Astrocyte (in vitro differentiated cells and primary cell): ENCODE results near the gene TK2. TPM values are rescaled to one million over a fixed set of nuclear protein-coding genes. Genes with fewer than 3 reads are reported as not detected.

Experiments
- DNase-seq: peaks from one replicate; pipeline ENCODE4 v3.0.0-alpha.2; 2010; ENCODE audit warnings: low read depth
- FAIRE-seq: peaks from 2 replicates; lab custom pipeline; 2011; peaks lifted over from hg19 to GRCh38; lab: Jason Lieb, UNC
- H2AFZ ChIP-seq: 2 replicates; pipeline ENCODE4 v1.6.0; 2012; ENCODE audit warnings: low read depth, low read length, inconsistent platforms
- H3K27ac ChIP-seq: 2 replicates; pipeline ENCODE4 v1.5.1; 2011; ENCODE audit warnings: low read depth, low read length, inconsistent platforms
- H3K27me3 ChIP-seq: 2 replicates; pipeline ENCODE4 v1.6.0; 2011; ENCODE audit warnings: low read length, inconsistent platforms; ENCODE audit not compliant: insufficient read depth
- H3K36me3 ChIP-seq: 2 replicates; pipeline ENCODE4 v1.5.1; 2011; ENCODE audit warnings: low read length, inconsistent platforms; ENCODE audit not compliant: insufficient read depth
- H3K4me1 ChIP-seq: 2 replicates; pipeline ENCODE4 v1.5.1; 2011; ENCODE audit warnings: low read length, inconsistent platforms; ENCODE audit not compliant: insufficient read depth
- H3K4me2 ChIP-seq: 2 replicates; pipeline ENCODE4 v1.6.0; 2012; ENCODE audit warnings: low read length, inconsistent platforms
- H3K4me3 ChIP-seq: 2 replicates; pipeline ENCODE4 v1.5.1; 2011; ENCODE audit warnings: low read depth, mild to moderate bottlenecking, low read length, inconsistent platforms; ENCODE audit not compliant: insufficient read depth
- H3K79me2 ChIP-seq: 2 replicates; pipeline ENCODE4 v1.6.0; 2012; ENCODE audit warnings: mild to moderate bottlenecking, low read length, inconsistent platforms; ENCODE audit not compliant: insufficient read depth
- H3K9ac ChIP-seq: 2 replicates; pipeline ENCODE4 v1.6.0; 2012; ENCODE audit warnings: mild to moderate bottlenecking, low read length, inconsistent platforms
- H3K9me3 ChIP-seq: 2 replicates; pipeline ENCODE4 v1.5.1; 2012; ENCODE audit warnings: low read depth, mild to moderate bottlenecking, low read length, inconsistent platforms; ENCODE audit not compliant: insufficient read depth
- H4K20me1 ChIP-seq: 2 replicates; pipeline ENCODE4 v1.6.0; 2012; ENCODE audit warnings: low read length, inconsistent platforms; ENCODE audit not compliant: insufficient read depth
- H3K27ac Mint-ChIP-seq: one replicate; pipeline ENCODE4 v1.8.0; 2021; ENCODE audit warnings: mild to moderate bottlenecking, mixed read lengths; ENCODE audit not compliant: unreplicated experiment
- H3K27me3 Mint-ChIP-seq: one replicate; pipeline ENCODE4 v1.8.0; 2021; ENCODE audit warnings: low read depth, mixed read lengths; ENCODE audit not compliant: unreplicated experiment
- H3K36me3 Mint-ChIP-seq: one replicate; pipeline ENCODE4 v1.8.0; 2021; ENCODE audit warnings: low read depth, mixed read lengths; ENCODE audit not compliant: unreplicated experiment
- H3K4me1 Mint-ChIP-seq: one replicate; pipeline ENCODE4 v1.8.0; 2021; ENCODE audit warnings: low read depth, mixed read lengths; ENCODE audit not compliant: unreplicated experiment
- H3K4me3 Mint-ChIP-seq: one replicate; pipeline ENCODE4 v1.8.0; 2021; ENCODE audit warnings: mild to moderate bottlenecking, moderate library complexity, mixed read lengths; ENCODE audit not compliant: unreplicated experiment
- H3K9me3 Mint-ChIP-seq: one replicate; pipeline ENCODE4 v1.8.0; 2021; ENCODE audit warnings: mild to moderate bottlenecking, mixed read lengths; ENCODE audit not compliant: unreplicated experiment
- EZH2 ChIP-seq: IDR thresholded peaks from 2 replicates; pipeline ENCODE4 v1.6.1; 2012; ENCODE audit warnings: mild to moderate bottlenecking, low read length, inconsistent platforms; ENCODE audit not compliant: insufficient read depth
- total RNA-seq: library from RNA; stranded (reverse); gene quantifications from 2 replicates; pipeline ENCODE4 v1.2.1, GENCODE V29; 2021
- TF ChIP-seq, protein P1 (sequence below): IDR thresholded peaks from 2 replicates; pipeline ENCODE4 v1.5.1; 2011; ENCODE audit warnings: low read depth, mild to moderate bottlenecking, inconsistent platforms, low read length, moderate library complexity; ENCODE audit not compliant: insufficient read depth

Gene TK2
- total RNA-seq, 1 donor from 2014 or later = 12.4 TPM

- H3K9ac ChIP-seq = no peak overlapping the region
- H3K9me3 ChIP-seq = no peaks in the 10 kb centered on the region
- no peak overlapping the region for H3K27ac ChIP-seq
- no peak for FAIRE-seq
- H3K4me1 Mint-ChIP-seq = peaks cover 40% of the 10 kb centered on the region
- no peak for TF ChIP-seq EZH2
- TF ChIP-seq, protein P1, sequence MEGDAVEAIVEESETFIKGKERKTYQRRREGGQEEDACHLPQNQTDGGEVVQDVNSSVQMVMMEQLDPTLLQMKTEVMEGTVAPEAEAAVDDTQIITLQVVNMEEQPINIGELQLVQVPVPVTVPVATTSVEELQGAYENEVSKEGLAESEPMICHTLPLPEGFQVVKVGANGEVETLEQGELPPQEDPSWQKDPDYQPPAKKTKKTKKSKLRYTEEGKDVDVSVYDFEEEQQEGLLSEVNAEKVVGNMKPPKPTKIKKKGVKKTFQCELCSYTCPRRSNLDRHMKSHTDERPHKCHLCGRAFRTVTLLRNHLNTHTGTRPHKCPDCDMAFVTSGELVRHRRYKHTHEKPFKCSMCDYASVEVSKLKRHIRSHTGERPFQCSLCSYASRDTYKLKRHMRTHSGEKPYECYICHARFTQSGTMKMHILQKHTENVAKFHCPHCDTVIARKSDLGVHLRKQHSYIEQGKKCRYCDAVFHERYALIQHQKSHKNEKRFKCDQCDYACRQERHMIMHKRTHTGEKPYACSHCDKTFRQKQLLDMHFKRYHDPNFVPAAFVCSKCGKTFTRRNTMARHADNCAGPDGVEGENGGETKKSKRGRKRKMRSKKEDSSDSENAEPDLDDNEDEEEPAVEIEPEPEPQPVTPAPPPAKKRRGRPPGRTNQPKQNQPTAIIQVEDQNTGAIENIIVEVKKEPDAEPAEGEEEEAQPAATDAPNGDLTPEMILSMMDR = no peak
- no peaks in the 10 kb centered on the region for H3K36me3 ChIP-seq
- H3K9me3 Mint-ChIP-seq = no peaks in the 10 kb centered on the region
- H3K4me2 ChIP-seq = peak overlapping the region; percentile 15
- H3K4me1 ChIP-seq = peaks cover 60% of the 10 kb centered on the region
- H4K20me1 ChIP-seq = no peaks in the 10 kb centered on the region
- H3K36me3 Mint-ChIP-seq = no peaks in the 10 kb centered on the region
- H3K4me3 Mint-ChIP-seq = no peak overlapping the region
- H2AFZ ChIP-seq = no peak overlapping the region
- no peaks in the 10 kb centered on the region for H3K27me3 ChIP-seq
- H3K27me3 Mint-ChIP-seq = peaks cover 2% of the 10 kb centered on the region
- DNase-seq = no peak
- no peaks in the 10 kb centered on the region for H3K79me2 ChIP-seq
- H3K27ac Mint-ChIP-seq = no peak overlapping the region
- H3K4me3 ChIP-seq = no peak overlapping the region
Observed at GRCh38 chr16:66513111-66513723, 36.7 kb downstream of the TK2 start.

DNA sequence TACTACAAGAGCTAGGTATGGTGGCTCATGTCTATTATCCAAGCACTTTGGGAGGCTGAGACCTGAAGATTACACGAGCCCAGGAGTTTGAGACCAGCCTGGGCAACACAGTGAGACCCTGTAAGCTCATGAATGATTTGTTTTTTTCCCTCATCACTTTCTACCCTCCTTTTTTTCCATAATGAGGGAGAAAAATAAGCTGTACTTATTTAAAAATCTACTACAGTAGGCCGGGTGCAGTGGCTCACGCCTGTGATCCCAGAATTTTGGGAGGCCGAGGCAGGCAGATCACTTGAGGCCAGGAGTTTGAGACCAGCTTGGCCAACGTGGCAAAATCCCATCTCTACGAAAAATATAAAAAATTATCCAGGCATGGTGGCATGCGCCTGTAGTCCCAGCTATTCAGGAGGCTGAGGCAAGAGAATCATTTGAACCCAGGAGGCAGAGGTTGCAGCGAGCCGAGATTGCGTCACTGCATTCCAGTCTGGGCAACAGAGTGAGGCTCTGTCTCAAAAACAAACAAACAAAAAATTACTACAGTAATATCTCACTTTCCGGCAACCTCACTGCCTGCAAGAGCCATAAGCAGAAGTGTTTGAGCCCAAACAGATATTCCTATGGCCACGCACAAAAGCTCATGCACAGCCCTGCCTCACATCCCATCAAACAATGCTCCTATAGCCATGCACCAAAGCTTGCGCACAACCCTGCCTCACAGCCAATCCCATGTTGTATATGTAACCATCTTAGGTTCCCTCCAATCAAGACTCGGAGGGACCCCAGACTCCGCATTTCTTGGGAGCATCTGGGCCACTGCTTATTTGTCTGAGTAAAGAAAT, 37.4 kb downstream of the TK2 start:
- Mint-ChIP-seq H3K27ac (no peak overlapping the region), H3K4me1 (peaks cover 37% of the 10 kb centered on the region), H3K9me3 (no peaks in the 10 kb centered on the region), H3K4me3 (no peak overlapping the region), H3K36me3 (no peaks in the 10 kb centered on the region), H3K27me3 (peaks cover 2% of the 10 kb centered on the region)
- Histone ChIP-seq H3K36me3 (no peaks in the 10 kb centered on the region), H3K4me1 (peaks cover 61% of the 10 kb centered on the region), H3K4me2 (peak overlapping the region; percentile 72), H3K27me3 (no peaks in the 10 kb centered on the region), H3K27ac (peak overlapping the region; percentile 70), H3K4me3 (no peak overlapping the region), H3K9ac (peak overlapping the region; percentile 28), H2AFZ (no peak overlapping the region), H3K9me3 (no peaks in the 10 kb centered on the region), H4K20me1 (no peaks in the 10 kb centered on the region), H3K79me2 (no peaks in the 10 kb centered on the region)
- peak; percentile 29 for DNase-seq
- FAIRE-seq = no peak
- TF ChIP-seq, protein P1 = no peak
- no peak for TF ChIP-seq EZH2
